ENCODE data around the gene GABARAP.

GABARAP gene

DNA sequence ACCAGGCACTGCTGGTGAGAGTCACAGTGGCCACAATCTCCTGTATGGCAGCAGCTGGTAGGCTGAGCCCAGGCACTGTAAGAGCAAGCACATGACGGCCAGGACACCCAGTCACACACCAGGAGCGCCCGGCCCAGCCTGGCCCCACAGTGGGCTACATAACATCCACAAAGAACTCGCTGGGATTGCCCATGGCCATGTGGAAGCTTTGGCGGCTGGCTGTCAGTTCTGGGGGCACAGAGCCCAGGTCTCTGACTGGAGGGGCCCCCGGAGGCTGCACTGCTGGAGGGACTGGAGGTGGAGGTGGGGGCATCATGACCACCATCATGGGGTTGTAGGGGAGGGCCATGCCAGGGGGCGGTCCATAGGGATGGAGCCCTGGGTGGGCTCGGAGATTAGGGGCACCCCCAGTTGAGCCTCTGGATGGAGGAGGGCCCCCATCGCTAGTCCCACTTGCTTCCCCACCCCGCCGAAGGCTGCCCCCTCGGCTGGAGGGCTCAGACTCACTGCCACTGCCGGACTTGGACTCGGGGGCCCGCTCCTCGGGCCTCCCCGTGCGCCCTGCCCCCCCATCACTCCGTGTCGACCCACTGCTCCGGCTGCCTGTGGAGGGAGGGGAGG lies 16.4 kb downstream of the GABARAP start:
- intact Hi-C loops (cut with DNase I), result no loop called here
- DNase-seq, result peak in 1 of 10 donors; percentile 77

DNA sequence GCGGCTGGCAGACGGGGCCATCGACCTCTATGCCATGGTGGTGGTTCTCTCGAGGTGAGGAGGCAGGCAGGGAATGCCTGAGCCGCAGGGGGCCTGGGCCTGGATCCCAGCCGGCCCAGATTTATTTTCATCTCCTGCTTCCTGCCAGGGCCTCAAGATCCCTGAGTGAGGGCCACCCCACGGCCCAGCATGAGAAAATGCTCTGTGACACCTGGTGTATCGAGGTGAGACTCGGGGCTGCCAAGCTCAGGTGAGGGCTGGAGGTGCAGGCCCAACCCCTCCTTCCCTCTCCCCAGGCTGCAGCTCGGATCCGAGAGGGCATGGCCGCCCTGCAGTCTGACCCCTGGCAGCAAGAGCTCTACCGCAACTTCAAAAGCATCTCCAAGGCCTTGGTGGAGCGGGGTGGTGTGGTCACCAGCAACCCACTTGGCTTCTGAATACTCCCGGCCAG lies 17.6 kb downstream of the GABARAP start:
- intact Hi-C loops (cut with DNase I), result no loop called here
- DNase-seq, result peak in 3 of 10 donors; percentile 22 to 72 (median 70)

DNA sequence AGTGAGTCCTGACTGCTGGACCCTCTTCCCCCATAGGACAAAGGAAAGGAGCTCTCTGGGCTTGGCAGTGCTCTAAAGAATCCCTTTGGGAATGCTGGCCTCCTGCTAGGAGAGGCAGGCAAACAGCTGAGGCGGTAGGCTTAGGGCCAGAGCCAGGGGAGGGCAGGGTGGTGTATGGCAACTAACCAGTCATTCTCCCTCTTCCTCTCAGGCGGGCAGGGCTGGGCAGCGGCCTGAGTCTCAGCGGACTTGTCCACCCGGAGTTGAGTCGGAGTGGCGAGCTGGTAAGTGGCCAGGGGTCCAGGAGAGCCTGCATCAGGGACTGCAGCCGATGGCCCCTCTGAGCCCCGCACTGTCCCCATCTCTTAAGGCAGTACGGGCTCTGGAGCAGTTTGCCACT lies 18.1 kb downstream of the GABARAP start:
- intact Hi-C loops (cut with DNase I), result no loop called here
- DNase-seq, result peak in 3 of 10 donors; percentile 24 to 80 (median 79)

DNA sequence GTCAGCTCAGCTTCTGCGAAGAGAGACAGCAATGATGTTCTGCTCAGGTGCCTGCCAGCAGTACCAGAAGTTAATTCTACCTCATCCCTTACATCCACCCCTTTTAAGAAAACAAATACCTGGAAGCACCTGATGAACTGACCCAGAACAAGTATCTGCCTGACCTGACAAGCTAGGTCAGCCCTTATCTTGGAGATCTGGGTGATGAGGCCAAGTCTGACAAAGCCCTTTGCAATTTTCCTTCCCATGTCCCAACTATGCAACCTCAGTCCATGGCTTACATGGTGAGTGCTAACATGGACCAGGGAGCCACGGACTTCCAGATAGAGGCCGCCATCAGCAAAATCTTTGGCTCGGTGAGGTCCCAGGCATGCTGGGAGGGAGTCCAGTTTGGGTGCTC lies 18.9 kb downstream of the GABARAP start:
- intact Hi-C loops (cut with DNase I), result no loop called here

DNA sequence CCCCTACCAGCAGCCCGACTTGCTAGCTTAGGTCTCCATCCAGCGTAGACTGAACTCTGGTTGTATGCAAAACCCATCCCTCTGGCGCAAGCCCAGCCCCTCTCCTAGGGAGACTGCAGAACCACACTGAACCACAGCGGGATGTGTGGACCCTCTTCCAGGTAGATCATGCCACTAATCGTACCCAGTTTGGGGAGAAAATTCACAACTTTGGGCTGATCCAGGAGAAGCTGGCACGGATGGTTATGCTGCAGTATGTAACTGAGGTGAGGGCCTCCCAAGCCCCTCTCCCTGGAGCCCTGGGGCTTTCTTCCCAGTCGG lies 19.3 kb downstream of the GABARAP start:
- DNase-seq, result peak in 1 of 10 donors; percentile 24
- intact Hi-C loops (cut with DNase I), result no loop called here

More for the DNA sequence above, 18.9 kb downstream of the GABARAP start:
- no peak for DNase-seq

DNA sequence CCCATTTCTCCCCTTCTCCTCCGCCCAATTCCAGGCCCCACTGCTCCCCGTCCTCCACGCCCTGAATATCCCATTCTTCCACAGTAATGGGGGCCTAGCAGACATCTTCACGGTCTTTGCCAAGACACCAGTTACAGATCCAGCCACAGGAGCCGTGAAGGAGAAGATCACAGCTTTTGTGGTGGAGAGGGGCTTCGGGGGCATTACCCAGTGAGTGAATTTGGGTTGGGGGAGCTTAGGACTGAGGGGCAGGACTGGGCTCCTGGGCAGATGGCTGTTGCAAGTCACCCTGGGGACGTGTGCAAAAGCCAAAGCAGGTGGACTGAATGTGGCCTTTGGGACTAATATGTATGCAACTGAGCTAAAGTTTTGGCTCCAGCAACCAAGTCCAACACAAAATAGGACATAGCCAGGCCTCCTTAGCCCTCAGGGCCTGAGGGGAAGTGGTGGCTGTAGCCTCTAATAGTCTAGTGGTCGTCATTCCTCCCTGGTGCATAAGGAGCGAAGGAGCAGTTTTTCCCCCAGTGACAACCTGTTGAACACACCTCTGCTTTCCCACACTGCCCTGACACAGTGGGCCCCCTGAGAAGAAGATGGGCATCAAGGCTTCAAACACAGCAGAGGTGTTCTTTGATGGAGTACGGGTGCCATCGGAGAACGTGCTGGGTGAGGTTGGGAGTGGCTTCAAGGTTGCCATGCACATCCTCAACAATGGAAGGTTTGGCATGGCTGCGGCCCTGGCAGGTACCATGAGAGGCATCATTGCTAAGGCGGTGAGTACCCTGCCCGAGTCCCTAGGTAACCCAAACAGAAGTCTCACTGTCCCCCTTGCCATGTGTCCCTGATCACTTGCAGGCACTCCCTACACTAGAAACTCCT lies 19.9 kb downstream of the GABARAP start:
- peak in 2 of 10 donors; percentile 20 to 70 for DNase-seq
- intact Hi-C loops (cut with DNase I), result no loop called here

DNA sequence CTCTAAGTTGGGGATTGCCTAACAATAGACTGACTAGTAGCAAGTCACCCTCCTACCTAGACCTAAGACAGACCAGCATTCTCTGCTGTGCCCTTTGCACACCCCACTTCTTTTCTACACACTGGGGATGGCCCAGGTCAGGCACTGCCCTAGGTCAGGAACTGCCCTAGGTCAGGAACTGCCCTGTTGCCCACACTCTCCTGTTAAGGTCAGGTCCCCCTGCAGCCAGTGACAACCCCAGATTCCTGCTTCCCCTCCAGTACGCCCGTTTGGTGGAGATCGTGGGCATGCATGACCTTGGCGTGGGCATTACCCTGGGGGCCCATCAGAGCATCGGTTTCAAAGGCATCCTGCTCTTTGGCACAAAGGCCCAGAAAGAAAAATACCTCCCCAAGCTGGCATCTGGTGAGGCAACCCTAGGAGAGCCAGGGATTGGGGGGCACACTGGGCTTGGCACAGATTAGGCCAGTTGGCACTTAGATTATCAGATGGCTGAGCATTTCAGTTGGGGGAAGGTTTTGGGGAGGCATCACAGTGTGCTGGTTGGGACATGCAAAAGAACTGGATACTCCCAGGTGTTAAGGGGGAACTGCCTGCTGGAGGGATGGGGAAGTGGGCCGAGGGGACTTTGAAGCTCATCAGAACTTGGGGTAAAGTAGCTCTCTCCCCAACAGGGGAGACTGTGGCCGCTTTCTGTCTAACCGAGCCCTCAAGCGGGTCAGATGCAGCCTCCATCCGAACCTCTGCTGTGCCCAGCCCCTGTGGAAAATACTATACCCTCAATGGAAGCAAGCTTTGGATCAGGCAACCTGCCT lies 20.8 kb downstream of the GABARAP start:
- peak in 2 of 10 donors; percentile 16 to 64 for DNase-seq

DNA sequence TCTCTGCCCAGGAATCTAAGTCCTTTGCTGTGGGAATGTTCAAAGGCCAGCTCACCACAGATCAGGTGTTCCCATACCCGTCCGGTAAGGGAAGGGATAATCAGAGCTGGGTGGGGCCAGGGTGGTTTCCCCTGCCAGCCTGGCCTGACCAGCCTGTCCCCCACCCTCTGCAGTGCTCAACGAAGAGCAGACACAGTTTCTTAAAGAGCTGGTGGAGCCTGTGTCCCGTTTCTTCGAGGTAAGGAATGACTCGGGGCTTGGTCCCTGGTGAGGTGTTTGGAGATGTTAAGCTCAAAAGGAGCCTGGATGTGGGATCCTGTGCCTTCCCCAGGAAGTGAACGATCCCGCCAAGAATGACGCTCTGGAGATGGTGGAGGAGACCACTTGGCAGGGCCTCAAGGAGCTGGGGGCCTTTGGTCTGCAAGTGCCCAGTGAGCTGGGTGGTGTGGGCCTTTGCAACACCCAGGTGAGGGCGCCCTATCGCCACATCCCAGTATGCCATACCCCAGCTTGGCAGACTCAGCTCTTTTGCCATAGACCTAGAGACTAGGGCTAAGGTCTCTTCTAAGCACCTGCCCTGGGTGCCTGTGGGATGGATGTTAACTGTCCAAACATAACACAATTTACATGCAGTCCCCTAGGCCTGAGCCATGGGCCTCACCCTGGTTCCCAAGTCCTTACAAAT lies 21.5 kb downstream of the GABARAP start:
- intact Hi-C loops (cut with DNase I), result no loop called here
- peak in 4 of 10 donors; percentile 43 to 93 (median 58) for DNase-seq

More for the DNA sequence above, 20.8 kb downstream of the GABARAP start:
- intact Hi-C loops (cut with DNase I), result no loop called here

DNA sequence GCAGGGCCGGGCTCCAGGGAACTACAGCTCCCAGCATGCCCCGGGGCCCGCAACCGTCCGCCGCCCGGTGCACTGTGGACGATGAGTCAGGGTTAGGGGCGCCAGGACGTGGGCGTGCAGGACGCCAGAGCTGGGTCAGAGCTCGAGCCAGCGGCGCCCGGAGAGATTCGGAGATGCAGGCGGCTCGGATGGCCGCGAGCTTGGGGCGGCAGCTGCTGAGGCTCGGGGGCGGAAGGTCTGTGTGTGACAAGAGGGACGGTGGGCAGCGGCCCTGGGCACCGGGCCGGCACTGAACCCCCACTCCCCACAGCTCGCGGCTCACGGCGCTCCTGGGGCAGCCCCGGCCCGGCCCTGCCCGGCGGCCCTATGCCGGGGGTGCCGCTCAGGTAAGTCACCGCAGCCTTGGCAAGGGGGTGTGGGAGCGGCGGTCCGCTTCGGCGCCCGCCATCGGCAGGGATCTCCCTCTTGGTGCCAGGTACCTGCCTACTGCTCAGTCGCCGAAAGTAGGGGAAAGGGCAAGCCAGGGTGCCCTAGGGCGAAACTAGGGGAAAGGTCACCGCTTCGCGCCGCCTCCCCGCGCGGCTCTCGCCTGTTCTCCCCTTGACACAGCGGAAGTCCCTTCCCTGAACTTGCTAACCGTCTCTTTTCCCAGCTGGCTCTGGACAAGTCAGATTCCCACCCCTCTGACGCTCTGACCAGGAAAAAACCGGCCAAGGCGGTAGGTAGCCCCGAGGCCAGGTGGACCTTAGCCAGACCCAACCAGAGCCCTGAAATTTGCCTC lies 22.2 kb downstream of the GABARAP start, which contains the start of the genes ACADVL and DLG4:
Gene ACADVL (plus strand): TSS at position 127 of the 781 bp plus-strand sequence. CDS start 47 bp downstream, at position 174.
Gene DLG4 (minus strand): TSS at position 25 of the 781 bp plus-strand sequence.
- intact Hi-C loops (cut with DNase I), result no loop called here
- peak; percentile 87 to 99 (median 91) for DNase-seq

DNA sequence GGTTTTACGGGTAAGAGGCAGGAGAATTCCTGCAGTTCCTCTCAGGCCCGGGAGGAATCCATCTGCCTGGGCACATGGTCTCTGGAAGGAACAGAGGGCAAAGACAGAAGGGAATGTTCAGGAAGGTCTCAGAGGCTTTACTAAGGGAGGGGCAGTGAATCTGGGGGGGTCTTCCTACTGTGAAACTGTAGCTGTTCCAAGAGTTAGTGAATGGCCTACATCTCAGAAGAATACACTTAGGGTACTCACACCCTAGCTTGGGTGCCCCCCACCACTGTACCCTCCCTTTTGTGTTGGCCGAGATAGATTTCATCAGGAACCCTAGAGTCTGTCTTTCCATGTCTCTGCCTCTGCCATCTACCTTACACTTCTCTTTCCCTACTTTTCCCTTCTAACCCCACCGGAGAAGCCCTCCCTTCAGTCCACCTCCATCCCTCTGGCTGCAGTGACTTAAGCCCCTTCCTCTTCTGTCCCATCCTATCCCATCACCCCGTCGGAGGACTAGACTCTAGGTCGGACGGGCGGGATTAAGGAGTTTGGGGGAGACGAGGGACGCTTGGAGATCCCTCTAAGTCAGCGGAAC lies 22.9 kb downstream of the GABARAP start:
- intact Hi-C loops (cut with DNase I), result no loop called here
- DNase-seq, result peak in 1 of 10 donors; percentile 0

DNA sequence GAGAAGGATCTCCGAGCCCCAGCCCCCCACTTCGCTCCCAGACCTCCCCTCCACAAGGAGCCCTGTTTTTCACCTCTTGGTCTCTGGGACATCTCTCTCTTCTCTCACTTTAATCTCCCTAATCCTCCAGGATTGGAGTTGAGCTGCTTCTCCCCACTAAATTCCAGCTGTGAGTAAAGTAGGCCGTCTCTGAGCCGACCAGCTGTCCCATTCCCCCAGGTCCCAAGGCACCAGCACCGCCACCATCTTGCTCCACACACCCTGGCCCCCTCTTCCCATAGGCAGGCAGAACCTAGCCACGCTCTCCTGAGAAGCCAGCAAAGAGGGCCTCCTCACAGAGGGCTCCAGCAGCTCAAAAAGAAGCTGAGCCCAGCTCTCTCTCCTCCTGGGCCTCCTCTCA lies 23.5 kb downstream of the GABARAP start:
- peak in 1 of 10 donors; percentile 13 for DNase-seq
- intact Hi-C loops (cut with DNase I), result no loop called here

DNA sequence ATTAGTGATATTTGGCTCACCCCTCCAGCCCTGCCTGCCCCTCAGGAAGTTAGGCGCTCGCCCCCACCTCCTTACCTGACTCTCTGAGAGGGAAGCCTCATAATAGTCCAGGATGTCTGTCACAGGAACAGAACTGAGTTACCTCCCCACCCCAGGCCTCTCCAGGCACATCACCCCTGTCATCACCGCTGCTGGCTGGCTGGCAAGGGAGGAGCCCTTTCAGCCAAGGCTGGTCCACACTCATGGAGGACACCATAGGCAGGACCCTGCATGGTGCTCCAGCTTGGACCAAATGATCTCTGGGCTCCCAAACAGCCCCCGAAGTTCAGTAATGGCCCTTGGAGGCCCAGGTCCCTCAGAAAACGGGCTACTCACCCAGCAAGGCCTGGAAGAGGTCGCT lies 24.1 kb downstream of the GABARAP start:
- intact Hi-C loops (cut with DNase I), result no loop called here
- peak in 2 of 10 donors; percentile 22 to 74 for DNase-seq

DNA sequence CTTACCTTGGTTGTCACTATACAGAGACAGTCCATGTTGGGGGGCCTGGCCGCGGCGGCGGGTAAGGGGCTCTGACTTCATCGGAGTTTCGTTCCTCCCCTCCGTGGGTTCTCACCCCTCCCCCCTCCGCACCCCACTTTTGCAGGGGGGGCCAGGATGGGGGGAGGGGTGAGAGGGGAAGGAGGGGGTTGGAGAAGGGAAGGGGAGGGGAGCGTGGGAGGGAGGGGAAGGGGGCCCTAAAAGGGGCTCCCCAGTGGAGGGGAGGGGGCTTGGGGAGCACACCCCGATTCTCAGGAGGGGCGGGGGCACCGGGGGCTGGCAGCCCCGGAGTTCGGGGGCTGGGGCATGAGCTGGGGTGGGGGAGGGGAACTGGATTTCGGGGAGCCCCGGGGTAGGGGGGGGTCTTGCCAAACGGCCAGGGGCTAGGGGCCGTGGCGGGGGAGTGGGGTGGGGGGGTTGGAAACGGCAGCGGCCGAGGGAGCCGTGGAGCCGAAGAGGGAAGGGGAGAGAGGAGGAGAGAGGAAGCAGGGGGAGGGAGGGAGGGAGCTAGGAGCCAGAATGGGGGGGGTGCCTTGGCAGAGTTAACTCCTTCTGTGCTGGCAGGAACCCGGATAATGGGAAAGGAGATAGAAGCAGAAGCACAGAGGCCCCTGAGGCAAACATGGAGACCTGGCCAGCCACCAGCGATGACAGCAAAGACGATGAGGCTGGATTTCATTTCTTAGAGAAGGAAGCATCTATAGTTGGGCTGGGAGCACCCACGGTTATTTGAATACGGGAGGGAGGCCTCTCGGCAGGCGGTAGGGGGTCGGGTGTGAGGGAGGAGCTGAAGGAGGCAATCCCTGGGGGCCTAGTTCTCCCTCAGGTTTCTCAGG lies 24.9 kb downstream of the GABARAP start:
- intact Hi-C loops (cut with DNase I), result no loop called here
- peak in 5 of 10 donors; percentile 57 to 90 (median 67) for DNase-seq

DNA sequence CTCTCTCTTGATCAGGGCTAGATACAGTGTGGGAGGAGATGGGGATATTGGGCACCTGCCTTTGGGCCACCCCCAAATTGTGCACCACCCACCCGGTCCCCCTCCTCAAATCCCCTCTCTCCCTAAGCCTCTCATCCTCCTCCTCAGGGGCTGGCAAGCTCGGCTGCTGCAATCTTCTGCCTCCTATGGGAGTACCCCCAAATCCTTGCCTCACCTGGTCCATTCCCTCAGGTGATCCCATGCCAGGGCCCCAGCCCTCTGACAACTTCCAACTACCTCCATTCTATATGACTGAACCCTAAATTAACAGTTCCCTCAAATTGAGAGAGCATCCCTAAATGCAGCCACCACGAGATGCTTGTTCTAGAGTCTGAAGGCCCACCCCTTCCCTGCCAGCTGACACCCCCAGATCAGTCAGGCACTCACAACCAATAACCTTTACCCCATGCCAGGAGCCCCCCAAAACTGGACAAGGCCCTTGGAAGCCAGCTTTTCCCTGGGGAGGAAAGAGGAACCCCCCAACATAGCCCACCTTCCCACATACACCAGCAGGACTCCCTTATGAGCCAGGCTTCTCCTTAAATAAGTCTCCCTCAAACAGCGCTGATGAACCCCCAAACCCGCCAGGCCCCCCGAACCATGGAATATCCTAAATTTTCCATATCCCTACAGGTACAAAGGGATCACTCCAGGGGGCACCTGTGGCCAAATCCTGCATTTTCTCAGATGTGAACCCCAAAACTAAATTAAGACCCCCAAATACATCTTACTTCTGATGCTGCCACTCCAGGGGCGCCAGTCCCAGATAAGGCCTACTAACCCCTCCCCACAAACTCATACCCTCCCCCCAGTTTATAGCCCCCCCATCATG lies 25.8 kb downstream of the GABARAP start:
- intact Hi-C loops (cut with DNase I), result no loop called here
- DNase-seq, result peak in 1 of 10 donors; percentile 13

DNA sequence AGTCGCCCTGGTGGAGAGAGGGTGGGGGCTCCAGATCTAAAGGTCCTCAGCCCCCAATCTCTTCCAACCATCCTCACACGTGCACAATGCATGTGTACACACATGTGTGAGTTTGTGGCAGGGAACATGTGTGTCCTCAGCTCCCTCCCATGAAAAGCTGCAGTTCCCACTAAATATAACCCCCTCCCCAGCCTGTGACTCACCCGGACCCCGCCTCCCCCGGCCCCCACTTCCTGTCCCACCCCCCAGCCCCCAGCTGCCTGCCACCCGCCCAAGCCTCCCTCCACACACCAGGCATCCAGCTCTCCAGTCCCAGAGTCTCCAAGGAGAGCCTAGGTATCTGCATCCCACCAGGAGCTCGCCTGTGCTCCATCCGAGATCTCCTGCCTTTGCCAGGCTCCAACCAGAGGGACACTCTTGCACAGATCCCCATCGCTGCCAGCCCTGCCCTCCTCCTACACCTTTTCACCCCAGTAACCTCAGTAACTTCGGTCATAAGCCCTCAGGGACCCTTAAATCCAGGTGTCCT lies 26.5 kb downstream of the GABARAP start:
- intact Hi-C loops (cut with DNase I), result no loop called here
- DNase-seq, result no peak

DNA sequence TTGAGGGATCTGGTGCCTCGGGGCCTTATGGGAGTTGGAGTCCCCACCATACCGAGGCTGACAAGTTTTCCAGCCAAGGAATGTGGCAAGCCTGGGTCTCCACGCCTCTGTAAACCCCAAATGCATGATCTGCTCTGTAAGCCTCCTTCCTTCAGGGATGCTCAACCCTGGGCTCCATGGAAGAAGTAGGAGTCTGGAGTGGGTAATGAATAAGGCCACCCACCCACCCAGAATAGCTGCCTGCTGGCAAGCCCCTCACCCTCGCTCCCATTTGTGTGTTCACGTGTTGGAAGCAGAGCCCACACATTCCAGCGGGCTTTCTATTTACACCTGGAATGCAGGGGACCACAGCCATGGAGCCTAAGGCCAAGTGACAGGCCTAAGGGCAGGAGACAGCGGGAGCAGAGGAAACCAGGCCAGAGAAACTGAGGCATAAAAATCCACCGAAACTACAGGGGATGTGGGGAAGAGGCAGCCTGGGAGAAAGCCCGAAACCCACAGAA lies 27.1 kb downstream of the GABARAP start:
- intact Hi-C loops (cut with DNase I), result no loop called here

More for the DNA sequence above, 27.1 kb downstream of the GABARAP start:
- DNase-seq, result no peak
